ENCODE measurements around the gene DPF1.

DNA sequence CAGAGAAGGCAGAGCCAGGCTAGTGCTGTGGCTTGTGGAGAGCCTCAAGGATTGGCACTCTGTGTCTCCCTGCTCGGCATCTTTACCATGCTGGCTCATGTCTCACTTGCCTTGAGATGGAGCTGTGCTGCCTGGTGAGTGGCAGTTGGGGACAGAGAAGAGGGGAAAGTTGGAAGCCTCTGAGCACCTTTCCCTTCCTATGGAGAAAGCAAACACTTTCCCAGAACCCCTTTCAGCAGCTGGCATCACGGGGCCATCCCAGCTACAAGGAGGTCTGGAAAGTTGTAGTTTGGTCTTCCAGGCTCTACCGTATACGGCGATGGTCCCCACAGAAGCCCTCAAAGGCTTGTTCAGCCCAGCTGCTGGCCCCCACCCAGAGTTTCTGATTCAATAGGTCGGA, 58.7 kb downstream of the DPF1 start:
- TF ChIP-seq, protein P1, sequence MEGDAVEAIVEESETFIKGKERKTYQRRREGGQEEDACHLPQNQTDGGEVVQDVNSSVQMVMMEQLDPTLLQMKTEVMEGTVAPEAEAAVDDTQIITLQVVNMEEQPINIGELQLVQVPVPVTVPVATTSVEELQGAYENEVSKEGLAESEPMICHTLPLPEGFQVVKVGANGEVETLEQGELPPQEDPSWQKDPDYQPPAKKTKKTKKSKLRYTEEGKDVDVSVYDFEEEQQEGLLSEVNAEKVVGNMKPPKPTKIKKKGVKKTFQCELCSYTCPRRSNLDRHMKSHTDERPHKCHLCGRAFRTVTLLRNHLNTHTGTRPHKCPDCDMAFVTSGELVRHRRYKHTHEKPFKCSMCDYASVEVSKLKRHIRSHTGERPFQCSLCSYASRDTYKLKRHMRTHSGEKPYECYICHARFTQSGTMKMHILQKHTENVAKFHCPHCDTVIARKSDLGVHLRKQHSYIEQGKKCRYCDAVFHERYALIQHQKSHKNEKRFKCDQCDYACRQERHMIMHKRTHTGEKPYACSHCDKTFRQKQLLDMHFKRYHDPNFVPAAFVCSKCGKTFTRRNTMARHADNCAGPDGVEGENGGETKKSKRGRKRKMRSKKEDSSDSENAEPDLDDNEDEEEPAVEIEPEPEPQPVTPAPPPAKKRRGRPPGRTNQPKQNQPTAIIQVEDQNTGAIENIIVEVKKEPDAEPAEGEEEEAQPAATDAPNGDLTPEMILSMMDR (conservative IDR thresholded peaks at IDR 0.05 in 1 of 2, IDR thresholded peaks at IDR 0.05 in 1 of 2; ENCODE audit: low read depth in 1 of 2, low read length in 2 of 2), result no peak
- TF ChIP-seq EZH2 (IDR thresholded peaks at IDR 0.05; ENCODE audit: low read length, missing control alignments), result no peak
